Epidermal melanocyte (primary cell): ENCODE results near the gene RALGAPB.
"Not testable (repeated sequence)": the region's sequence is repeated elsewhere in the genome, so short reads cannot be mapped to it uniquely, and the experiment has no call there.

Experiments used
- DNase-seq: peaks from one replicate; pipeline ENCODE4 v3.0.0; 2011; ENCODE audit warnings: low spot score; ENCODE audit not compliant: insufficient read length

RALGAPB gene

GRCh38 chr20:38446441-38447209, 26.0 kb upstream of the RALGAPB start:
- DNase-seq: peak; percentile 63

- DNase-seq: no peak
Observed at GRCh38 chr20:38447251-38447661, 25.4 kb upstream of the RALGAPB start.

GRCh38 chr20:38447931-38448675, 24.5 kb upstream of the RALGAPB start:
- DNase-seq: no peak

GRCh38 chr20:38449046-38449445, 23.6 kb upstream of the RALGAPB start:
- DNase-seq: no peak

GRCh38 chr20:38450412-38450975, 22.1 kb upstream of the RALGAPB start:
- DNase-seq: no peak

- DNase-seq: no peak
Observed at GRCh38 chr20:38452880-38453624, 19.6 kb upstream of the RALGAPB start.

- DNase-seq: no peak
Observed at GRCh38 chr20:38453941-38454340, 18.7 kb upstream of the RALGAPB start.

GRCh38 chr20:38454556-38455473, 17.8 kb upstream of the RALGAPB start:
- no peak for DNase-seq

GRCh38 chr20:38458314-38458713, 14.3 kb upstream of the RALGAPB start:
- no peak for DNase-seq

- DNase-seq: no peak
Observed at GRCh38 chr20:38460040-38460623, 12.5 kb upstream of the RALGAPB start.

GRCh38 chr20:38460631-38461030, 12.0 kb upstream of the RALGAPB start:
- not testable (repeated sequence) for DNase-seq

- not testable (repeated sequence) for DNase-seq
Observed at GRCh38 chr20:38461167-38461566, 11.5 kb upstream of the RALGAPB start.

- not testable (repeated sequence) for DNase-seq
Observed at GRCh38 chr20:38461569-38461968, 11.1 kb upstream of the RALGAPB start.

- no peak for DNase-seq
Observed at GRCh38 chr20:38466171-38466570, 6.5 kb upstream of the RALGAPB start.

GRCh38 chr20:38466983-38467382, 5.7 kb upstream of the RALGAPB start:
- no peak for DNase-seq

- no peak for DNase-seq
Observed at GRCh38 chr20:38471245-38471644, 1.4 kb upstream of the RALGAPB start.

- no peak for DNase-seq
Observed at GRCh38 chr20:38471987-38472512, 593 bp upstream of the RALGAPB start.

- DNase-seq: no peak
Observed at GRCh38 chr20:38473367-38473795, 738 bp downstream of the RALGAPB start.

GRCh38 chr20:38477747-38478146, 5.1 kb downstream of the RALGAPB start:
- no peak for DNase-seq

GRCh38 chr20:38479596-38479995, 7.0 kb downstream of the RALGAPB start:
- no peak for DNase-seq
